Measurements from ENCODE around the gene TTC17.
"Not testable (repeated sequence)": the region's sequence is repeated elsewhere in the genome, so short reads cannot be mapped to it uniquely, and the experiment has no call there.

TTC17 gene, protein sequence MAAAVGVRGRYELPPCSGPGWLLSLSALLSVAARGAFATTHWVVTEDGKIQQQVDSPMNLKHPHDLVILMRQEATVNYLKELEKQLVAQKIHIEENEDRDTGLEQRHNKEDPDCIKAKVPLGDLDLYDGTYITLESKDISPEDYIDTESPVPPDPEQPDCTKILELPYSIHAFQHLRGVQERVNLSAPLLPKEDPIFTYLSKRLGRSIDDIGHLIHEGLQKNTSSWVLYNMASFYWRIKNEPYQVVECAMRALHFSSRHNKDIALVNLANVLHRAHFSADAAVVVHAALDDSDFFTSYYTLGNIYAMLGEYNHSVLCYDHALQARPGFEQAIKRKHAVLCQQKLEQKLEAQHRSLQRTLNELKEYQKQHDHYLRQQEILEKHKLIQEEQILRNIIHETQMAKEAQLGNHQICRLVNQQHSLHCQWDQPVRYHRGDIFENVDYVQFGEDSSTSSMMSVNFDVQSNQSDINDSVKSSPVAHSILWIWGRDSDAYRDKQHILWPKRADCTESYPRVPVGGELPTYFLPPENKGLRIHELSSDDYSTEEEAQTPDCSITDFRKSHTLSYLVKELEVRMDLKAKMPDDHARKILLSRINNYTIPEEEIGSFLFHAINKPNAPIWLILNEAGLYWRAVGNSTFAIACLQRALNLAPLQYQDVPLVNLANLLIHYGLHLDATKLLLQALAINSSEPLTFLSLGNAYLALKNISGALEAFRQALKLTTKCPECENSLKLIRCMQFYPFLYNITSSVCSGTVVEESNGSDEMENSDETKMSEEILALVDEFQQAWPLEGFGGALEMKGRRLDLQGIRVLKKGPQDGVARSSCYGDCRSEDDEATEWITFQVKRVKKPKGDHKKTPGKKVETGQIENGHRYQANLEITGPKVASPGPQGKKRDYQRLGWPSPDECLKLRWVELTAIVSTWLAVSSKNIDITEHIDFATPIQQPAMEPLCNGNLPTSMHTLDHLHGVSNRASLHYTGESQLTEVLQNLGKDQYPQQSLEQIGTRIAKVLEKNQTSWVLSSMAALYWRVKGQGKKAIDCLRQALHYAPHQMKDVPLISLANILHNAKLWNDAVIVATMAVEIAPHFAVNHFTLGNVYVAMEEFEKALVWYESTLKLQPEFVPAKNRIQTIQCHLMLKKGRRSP

DNA sequence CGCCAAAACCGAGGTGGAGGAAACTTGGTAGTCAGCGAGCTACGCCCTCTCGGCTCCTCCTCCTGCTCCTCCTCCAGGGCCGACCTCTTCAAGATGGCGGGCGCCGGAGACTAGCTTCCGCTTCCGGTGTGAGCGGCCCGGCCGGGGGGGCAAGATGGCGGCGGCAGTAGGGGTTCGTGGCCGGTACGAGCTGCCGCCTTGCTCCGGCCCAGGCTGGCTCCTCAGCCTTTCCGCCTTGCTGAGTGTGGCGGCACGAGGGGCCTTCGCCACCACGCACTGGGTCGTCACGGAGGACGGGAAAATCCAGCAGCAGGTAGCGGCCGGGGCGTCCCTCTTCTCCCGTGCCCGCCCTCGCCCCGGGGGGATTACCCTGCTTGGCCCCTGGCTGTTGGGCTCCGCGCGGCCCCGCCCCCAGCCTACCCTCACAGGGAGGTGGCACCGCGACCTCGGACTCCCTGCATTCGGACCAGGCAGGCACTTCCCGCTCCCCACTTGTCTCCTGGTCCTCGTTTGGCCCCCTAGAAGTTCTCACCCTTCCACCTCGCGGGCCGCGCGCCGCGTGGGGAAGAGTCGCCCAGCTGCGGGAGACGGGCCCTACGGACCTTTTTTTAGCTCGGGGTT is at the start of gene TTC17:
TSS of gene TTC17 (plus strand) at position 120 of the 621 bp plus-strand sequence. CDS start at position 155, 35 bp downstream.
- peak; percentile 96 for DNase-seq

DNA sequence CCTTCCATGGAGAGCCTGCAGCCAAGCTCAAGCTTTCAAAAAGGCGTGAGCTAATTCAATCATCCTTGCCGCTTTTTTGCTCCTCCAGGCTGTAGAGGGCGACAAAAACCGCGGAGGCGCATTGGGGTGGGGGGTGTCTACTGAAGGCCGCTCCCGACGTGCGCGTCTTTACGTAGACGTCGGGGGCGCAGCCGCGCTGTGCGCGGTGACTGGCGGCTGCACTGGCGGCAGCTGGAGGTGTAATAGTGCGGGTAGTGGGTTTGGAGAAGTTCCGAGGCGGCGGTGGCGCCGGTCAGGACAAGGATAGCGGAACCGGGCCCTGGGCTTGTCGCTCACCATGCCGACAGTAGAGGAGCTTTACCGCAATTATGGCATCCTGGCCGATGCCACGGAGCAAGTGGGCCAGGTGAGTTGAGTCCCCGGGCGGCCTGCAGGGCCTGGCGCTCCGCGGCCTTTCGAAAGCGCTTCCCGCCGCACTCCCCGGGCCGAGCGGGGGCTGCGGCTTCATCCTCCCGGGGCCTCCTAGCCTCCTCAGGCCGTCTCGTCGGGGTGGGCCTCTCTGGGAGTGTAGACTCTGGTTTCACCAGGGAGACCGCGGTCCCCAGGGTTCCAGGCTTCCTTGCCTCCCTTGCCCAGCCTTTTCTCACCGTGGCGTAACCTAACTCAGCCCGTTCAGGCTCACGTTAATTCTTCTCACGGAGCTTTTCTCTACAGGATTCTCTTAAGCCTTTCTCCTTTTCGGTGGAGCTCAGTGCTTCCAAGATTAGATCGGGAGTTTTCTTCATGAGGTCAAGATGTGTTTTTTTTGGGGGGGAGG is 46.7 kb upstream of the TTC17 start, which contains the start of gene API5:
TSS of gene API5 (plus strand) at position 206 of the 817 bp plus-strand sequence. CDS start at position 338, 132 bp downstream.
- peak; percentile 96 for DNase-seq

DNA sequence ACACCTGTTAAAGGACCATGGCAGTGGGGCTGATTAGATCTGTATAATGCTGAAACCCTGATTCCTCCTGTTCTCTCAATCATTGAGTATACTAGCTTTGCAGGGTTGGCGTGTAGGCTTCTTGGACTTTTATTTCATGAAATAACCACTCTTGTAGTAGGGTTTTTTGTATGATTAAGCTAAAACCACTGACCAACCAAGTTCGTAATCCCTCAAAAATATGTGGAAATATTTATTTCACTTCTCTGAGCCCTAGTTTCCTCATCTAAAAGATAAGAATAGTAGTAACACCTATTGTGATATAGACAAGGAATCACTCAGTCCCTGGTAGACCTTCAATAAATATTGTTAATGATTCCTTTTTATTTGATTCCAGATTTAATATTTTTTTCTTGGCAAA is 42.8 kb upstream of the TTC17 start:
- no peak for DNase-seq

DNA sequence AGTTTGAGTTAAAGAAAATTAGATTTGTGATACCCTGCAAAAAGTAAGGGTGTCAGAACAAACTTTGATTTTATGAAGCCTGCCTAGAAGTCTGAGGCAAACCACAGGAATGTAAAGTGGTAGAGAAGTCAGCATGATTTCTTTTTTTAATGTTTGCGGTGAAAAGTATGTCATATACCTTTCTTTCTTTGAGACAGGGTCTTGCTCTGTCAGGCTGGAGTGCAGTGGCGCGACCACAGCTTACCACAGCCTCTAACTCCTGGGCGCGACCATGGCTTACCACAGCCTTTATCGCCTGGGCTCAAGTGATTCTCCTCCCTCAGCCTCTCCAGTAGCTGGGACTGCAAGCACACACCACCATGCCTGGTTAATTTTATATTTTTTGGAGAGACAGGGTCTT is 42.3 kb upstream of the TTC17 start:
- no peak for DNase-seq

DNA sequence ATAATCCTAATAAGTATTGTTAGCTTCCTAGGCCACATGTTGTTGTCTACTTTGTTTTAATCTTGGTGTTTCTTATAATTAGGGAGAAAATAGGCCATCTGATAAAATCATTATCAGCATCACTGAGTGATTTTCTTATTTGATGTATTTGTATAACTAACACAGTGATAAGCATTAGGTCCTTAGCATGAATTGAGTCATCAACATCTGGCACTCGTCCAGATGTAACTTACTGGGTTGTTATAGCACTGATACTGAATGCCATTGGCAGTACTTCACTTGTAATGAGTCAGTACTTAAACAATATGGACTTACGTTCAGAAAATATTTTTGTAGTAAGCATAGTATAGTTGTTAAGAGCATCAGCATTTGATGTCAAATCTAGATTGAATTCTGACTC is 30.7 kb upstream of the TTC17 start:
- no peak for DNase-seq

DNA sequence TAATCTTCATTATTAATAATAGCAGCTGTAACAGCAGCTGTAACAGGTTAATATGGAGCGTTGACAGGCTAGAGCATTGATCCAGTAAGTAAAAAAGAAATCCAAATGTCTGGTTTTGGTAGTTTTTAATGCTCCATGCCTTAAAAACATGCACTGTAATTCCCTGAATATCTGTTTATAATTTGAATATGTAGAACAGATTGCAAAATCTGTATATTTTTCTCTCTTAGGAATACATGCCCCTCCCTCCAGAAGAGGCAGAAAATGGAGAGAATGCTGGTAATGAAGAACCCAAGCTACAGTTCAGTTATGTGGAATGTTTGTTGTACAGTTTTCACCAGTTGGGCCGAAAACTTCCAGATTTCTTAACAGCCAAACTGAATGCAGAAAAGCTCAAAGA is 30.2 kb upstream of the TTC17 start:
- no peak for DNase-seq

DNA sequence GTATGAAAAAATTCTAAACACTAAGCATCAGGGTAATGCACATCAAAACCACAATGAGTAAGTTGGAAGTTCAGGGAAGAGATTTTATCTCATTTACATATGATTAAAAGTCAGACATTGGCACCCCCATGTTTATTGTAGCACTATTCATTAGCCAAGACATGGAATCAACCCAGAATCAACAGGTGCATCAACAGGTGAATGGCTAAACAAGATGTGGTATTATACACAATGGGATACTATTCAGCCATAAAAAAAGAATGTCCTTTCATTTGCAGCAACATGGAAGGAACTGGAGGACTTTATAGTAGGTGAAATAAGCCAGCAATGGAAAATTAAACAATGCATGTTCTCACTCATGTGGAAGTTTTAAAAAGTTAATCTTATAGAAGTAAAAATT is 17.6 kb upstream of the TTC17 start:
- DNase-seq, result no peak

DNA sequence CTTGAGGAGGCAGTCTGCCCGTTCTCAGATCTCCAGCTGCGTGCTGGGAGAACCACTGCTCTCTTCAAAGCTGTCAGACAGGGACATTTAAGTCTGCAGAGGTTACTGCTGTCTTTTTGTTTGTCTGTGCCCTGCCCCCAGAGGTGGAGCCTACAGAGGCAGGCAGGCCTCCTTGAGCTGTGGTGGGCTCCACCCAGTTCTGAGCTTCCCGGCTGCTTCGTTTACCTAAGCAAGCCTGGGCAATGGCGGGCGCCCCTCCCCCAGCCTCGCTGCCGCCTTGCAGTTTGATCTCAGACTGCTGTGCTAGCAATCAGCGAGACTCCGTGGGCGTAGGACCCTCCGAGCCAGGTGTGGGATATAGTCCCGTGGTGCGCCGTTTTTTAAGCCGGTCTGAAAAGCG is 7.3 kb upstream of the TTC17 start:
- DNase-seq, result not testable (repeated sequence)

DNA sequence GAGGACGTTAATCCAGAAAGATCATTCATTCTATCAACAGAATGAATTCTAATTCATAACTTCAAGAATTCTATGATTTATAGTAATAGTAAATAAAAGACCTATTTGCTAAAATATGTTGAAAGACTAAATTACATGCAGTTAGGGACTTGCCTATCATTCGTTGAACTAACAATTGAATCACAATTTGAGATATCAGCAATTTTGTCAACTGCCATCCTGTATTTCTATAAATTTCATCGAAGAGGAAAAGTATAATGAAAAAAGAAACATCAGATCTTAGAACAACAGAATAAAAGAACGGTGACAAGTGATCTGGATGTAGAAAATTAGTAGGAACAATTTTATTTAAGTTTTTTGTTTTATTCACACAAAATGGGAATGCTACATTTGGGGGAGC is 4.4 kb upstream of the TTC17 start:
- no peak for DNase-seq

DNA sequence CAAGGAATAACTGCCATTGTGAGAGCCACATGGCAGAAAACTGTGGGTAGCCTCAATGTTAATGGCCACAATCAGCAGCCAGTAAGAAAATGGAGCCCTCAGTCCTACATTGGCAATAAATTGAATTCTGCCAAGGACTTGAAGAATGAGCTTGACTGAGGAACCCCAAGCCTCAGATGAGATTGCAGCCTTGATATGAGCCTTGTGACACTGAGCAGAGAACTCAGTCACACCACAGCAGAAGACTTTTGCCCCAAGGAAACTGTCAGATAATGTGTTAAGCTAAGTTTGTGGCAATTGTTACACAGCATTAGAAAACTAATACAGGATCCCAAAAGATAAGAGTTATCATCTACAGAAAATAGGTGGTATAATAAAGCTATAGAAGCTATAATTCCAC is 2.4 kb upstream of the TTC17 start:
- no peak for DNase-seq

DNA sequence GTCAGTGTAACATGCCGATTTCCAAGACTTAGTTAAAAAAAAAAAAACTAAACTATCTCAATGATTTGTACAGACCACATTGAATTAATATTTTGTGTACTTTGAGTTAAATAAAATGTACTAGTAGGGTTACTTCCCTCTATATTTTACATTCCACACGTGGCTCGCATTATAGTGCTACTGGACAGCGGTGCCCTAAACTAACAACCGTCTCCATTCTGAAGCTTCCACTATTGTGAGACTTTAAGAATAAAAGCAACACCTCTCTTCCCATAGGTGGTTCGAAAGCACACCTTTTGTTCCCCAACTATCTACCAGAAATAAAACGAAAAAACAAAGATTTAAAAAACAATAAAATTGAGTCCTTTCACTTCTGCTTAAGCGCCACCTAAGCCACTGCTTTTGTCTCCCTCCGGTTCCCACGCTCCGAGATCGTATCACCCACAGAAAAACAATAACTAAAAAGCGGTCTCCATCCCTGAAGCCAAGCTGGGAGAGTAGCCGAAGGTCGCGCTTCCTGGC is 380 bp upstream of the TTC17 start:
- no peak for DNase-seq

DNA sequence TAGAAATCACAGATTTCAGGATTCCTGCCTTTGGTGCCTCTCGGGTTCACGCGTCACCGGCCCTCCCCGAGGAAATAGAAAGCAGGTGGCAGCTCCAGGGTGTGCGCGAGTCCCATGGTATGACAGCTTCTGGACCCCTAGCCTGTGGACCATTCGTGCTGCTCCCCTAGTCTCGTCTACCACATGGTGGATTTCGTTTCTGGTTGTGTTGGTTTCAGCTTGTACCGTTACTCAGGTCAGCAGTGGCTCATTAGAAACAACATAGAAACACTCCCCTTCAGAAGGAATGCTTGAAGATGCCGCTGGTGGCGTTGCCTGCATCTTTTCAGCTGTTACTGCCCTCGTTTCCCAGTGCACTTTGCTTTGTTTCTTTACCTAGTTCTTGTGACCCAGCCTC is 700 bp downstream of the TTC17 start:
- DNase-seq, result peak; percentile 45

DNA sequence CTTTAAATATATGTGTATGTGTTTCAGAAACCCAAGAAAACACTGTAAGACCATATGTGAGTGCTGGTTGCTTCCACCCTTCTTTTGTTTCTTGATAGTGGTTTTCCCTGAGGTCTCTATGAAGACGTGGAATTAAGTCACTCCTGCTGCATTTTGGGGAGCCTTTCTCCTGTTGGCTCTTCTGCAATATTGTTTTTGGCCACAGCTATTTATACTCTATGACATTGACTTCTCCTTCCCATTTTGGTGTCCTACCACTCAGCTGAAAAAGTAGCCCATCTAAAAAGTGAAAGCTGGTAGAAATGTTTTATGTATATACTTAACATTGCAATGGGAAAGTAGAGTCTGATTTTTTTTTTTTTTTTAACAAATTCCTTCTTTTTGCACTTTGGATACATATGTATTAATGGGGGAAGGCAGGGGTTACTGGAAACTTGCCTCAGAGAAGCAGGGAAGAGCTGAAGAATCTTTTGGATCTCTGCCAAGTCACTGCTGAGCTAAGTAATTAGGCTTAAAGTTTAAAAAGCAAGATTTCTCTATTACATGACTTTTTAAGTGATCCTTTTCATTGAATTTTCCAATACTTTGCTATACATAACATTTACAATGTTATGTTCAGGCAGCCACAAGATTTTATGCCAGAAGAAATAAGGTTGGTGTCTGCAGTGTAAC is 1.8 kb downstream of the TTC17 start:
- no peak for DNase-seq

DNA sequence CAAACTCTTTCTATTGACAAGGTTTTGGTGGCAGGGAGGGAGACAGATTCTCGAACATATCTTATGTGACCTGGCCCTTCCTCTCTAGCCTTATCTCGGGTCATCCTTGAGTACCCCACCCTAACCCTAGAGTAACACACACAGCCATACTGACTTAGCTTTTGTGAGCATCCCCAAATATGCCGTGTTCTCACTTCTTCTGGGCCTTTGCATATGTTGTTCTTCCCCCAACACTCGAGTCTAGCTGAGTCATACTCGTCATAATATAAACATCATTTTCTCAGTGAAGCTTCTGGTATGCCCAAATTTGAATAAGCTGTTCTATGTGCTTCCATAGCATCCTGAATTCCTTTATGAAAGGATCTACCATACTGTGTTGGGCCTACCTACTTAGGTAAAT is 8.0 kb downstream of the TTC17 start:
- DNase-seq, result no peak

DNA sequence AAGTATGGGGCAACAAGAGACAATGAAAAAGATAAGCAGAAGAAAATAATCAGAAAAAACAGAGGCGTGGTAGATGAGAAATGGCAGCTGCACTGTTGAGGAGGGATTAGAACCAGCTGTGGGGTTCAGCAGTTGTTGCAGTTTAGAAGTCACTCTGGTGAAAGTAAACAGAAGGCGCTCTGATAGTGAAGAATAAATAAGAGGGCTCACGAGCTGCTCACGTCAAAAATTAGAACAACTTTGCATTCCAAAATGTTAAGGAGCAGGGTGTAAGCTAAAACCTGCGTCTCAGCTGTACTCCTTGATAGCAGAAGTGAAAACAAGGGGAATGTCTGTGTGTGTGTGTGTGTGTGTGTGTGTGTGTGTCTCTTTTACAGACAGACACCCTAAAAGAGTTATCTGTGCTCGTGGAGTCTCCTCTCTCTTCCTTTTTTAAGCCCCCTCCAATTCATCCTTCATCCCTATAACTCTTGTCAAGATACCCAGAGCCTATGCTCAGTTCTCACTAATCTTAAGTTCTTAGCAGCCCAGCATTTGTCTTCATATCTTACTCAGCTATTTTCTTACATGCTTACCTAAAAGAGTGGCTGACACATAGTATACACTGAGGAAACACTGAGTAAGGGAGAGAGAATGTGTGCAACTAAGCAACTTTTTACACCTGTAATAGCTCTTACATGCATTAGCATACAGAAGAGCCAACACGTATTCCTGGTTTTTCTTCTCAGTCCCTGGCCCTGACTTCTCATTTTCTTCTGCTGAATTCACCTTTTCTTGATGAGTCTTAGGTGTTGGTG is 8.9 kb downstream of the TTC17 start:
- no peak for DNase-seq

DNA sequence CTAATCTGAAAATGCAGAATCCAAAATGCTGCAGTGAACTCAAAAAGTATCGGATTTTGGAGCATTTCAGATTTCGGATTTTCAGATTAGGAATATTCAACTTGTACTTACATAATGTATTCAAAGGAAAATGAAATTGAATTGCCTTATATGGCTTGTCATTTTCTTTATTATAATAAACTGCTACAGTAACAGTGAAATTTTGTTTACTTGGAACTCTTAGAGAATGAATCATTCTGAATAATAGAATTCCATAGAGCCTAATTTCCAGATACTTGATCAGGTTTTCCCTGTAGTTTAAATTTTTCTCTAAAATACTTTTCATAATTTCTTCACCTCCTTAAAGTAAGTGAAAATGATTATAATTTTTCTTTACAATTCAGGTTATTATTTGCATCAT is 17.3 kb downstream of the TTC17 start:
- no peak for DNase-seq

DNA sequence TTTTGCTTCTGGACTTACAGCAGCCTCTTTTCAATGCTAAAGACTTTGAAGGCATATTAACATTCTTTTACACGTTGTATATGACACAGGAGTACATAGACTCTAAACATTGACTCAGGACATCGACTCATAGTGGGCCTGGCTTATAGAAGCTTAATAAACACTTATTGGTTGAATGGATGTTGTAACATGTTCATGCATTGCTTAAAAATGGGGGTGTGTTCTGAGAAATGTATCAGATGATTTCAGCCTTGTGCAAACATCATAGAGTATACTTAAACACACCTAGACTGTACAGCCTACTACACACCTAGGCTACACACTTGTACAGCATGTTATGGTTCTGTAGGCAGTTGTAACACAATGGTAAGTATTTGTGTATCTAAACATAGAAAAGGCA is 17.9 kb downstream of the TTC17 start:
- DNase-seq, result no peak

DNA sequence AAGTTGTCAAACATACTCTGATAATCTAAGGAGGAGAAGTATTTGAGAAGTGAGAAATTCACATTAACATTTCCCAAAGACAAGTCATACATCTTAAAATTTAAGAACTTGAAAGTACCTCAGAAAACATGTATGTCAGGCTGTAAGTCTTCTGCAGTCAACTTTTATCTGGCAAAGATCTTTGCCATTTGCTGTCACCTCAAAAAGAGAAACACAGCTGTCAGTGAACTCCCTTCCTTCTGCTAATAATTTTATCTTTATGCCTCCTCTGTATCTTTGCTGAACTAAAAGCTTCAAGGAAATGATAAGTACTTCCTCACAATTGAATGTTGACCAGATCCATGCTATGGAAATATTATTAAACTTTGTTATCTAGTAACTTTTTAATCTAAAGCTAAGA is 18.7 kb downstream of the TTC17 start:
- no peak for DNase-seq

DNA sequence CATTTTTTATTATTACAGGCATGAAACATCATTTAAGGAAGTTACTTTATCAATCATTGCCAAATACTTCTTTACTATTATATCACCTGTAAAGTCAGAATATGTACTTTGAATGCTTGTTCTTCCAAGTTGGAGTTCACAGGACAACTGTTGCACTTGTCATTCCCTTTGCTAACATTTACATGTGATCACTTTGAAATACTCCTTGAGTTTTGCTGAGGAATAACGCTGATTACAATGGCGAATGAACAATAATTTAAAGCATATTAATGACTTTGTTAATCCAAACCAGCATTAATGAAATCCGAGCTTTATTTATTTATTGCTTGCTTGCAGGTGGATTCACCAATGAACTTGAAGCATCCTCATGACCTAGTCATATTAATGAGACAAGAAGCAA is 20.2 kb downstream of the TTC17 start:
- no peak for DNase-seq

DNA sequence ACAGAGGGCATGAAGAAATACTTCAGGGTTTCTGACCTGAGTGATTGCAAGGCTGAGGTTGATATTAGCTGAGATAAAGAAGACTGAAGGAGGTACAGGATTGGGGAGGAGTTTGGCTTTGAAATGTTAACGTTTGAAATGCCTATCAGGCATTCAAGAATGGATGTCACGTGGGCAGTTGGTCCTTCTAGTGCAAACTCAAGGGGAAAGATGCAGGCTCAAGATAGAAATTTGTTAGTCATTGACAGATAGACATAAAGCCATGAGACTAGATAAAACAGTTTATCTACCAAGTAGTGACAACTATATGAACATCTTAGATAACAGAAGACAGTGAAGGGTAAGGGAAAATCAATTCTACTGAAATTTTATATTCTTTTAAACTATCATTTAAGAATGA is 23.1 kb downstream of the TTC17 start:
- no peak for DNase-seq

All from right hindlimb (tissue), 1 donor.